Muscle layer of colon (tissue), 2 donors: ENCODE results near the gene ZNF467.

Experiments
- H3K27ac ChIP-seq: one replicate; pipeline ENCODE4 v1.7.0; 2013; ENCODE audit warnings: low read depth, mild to moderate bottlenecking, low read length, moderate library complexity
- H3K27me3 ChIP-seq, 2 donors: one replicate each; pipeline ENCODE4 v1.7.0; 2013; ENCODE audit warnings: low read length in 2 of 2, mild to moderate bottlenecking in 2 of 2; ENCODE audit not compliant: insufficient read depth in 2 of 2, control insufficient read depth in 1 of 2
- H3K36me3 ChIP-seq: one replicate; pipeline ENCODE4 v1.7.0; 2013; ENCODE audit warnings: mild to moderate bottlenecking, low read length; ENCODE audit not compliant: insufficient read depth
- H3K4me1 ChIP-seq: one replicate; pipeline ENCODE4 v1.7.0; 2013; ENCODE audit warnings: mild to moderate bottlenecking, low read length; ENCODE audit not compliant: insufficient read depth
- H3K4me3 ChIP-seq, 2 donors: one replicate each; pipeline ENCODE4 v1.7.0; 2013; ENCODE audit warnings: low read length in 2 of 2, low read depth in 1 of 2, mild to moderate bottlenecking in 1 of 2, moderate library complexity in 1 of 2
- H3K9ac ChIP-seq: one replicate; pipeline ENCODE4 v1.7.0; 2013; ENCODE audit warnings: low read length
- H3K9me3 ChIP-seq: one replicate; pipeline ENCODE4 v1.7.0; 2013; ENCODE audit warnings: mild to moderate bottlenecking, low read length
- donor health status: abdominal sarcoma.
- donor health status: Adenocarcinoma of cecum.

Gene ZNF467

GRCh38 chr7:149776289-149776688, 2.9 kb upstream of the ZNF467 start:
- H3K4me3 ChIP-seq = no peak overlapping the region
- no peak overlapping the region for H3K27ac ChIP-seq

DNA sequence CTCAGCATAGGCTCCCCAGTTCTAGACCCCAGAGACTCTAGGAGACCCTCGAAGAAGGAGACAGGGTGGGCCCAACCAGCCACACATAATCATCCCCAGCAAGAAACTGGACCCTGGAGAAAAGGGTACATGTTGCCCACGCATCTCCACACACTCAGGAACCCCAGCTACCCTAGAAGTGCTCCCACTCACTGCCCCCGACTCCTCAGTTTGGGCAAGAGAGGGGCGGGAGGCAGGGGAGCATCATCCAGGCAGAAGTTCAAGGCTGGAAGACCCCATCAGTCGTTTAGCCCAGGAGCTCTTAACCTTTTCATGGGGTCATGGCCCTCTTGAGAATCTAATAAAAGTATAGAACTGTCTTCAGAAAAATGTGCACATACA, 1.8 kb upstream of the ZNF467 start:
- no peaks in the 10 kb centered on the region for H3K36me3 ChIP-seq
- no peaks in the 10 kb centered on the region for H3K9me3 ChIP-seq
- H3K4me3 ChIP-seq = no peak overlapping the region
- no peak overlapping the region for H3K9ac ChIP-seq
- H3K27ac ChIP-seq = no peak overlapping the region
- H3K4me1 ChIP-seq = peaks cover 8% of the 10 kb centered on the region
- no peaks in the 10 kb centered on the region for H3K27me3 ChIP-seq

More at GRCh38 chr7:149776289-149776688, 2.9 kb upstream of the ZNF467 start:
- Histone ChIP-seq H3K27me3 (no peaks in the 10 kb centered on the region), H3K9ac (no peak overlapping the region), H3K36me3 (no peaks in the 10 kb centered on the region), H3K9me3 (no peaks in the 10 kb centered on the region), H3K4me1 (peaks cover under 1% of the 10 kb centered on the region)

DNA sequence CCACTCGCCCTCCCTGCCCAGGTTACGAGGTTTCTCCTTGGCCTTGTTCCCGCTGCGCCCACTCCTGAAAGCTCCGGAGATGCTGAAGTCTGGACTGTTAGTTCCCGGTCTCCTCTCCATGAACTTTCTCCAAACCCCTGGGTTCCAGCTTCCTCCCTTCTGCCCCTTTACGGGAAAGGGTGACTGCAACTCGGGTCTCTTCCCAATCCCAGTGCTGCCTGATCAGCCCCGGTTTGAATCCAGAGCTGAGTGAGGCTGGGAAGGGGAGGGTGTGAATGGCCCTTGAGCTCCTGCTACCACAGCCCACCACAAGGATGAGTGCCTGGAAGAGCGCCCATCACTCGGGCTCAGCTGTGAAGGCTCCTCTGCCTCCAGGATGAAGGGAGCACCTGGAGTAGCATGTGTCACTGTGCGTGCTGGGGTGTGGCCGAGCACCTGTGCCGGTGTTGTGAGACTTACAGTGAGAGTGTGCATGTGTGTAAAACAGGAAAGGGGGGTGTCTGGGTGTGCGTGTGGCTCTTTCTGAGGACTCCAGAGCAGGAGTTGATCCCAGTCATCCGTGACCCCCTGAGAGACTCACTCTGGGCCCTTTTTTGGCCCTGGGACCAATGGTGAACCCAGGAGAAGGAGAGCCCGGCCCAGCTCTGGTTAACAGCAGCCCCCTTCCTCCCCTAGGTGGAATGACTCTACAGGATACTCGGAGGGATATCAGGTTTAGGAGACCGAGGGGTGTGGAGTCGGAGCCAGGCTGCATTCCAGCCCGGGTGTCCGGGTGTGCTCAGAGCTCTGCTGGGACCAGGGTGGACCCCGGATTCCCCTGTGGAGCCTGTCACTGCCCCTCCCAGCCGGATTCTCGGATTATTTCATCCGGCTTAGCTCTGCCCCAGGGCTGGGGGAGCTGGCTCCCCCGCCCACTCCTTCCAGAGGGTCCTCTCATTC, 1.1 kb upstream of the ZNF467 start:
- Histone ChIP-seq H3K36me3 (no peaks in the 10 kb centered on the region), H3K9ac (no peak overlapping the region), H3K27ac (peak overlapping the region; percentile 25), H3K9me3 (no peaks in the 10 kb centered on the region), H3K4me3 (no peak overlapping the region), H3K4me1 (peaks cover 8% of the 10 kb centered on the region), H3K27me3 (no peaks in the 10 kb centered on the region)

DNA sequence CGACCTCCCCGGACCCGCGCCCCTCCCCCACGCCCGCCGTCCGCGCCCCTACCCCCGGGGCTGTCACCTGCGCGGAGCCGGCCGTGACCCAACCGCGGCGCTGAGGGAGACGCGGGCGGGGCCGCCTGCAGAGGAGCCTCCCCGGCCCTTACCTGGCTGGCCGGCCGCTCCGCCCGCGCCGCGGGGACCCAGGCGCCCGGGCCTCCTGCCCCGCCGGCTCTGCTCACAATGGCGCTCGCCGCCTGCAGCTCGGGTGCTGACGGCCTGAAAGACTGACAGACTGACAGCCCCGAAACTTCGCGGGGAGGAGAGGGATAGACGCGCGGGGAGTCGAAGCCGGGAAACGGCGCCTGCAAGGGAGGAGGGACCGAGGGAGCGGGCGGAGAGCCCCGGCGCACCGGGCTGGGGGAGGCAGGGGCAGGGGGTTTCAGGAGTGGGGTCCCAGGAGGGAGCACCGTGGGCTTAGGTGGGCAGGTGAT, 393 bp downstream of the ZNF467 start:
- no peaks in the 10 kb centered on the region for H3K27me3 ChIP-seq
- H3K27ac ChIP-seq = peak overlapping the region; percentile 49
- peaks cover 7% of the 10 kb centered on the region for H3K36me3 ChIP-seq
- H3K9ac ChIP-seq = no peak overlapping the region
- peaks cover 8% of the 10 kb centered on the region for H3K4me1 ChIP-seq
- peak overlapping the region; percentile 61 to 68 for H3K4me3 ChIP-seq
- H3K9me3 ChIP-seq = no peaks in the 10 kb centered on the region

DNA sequence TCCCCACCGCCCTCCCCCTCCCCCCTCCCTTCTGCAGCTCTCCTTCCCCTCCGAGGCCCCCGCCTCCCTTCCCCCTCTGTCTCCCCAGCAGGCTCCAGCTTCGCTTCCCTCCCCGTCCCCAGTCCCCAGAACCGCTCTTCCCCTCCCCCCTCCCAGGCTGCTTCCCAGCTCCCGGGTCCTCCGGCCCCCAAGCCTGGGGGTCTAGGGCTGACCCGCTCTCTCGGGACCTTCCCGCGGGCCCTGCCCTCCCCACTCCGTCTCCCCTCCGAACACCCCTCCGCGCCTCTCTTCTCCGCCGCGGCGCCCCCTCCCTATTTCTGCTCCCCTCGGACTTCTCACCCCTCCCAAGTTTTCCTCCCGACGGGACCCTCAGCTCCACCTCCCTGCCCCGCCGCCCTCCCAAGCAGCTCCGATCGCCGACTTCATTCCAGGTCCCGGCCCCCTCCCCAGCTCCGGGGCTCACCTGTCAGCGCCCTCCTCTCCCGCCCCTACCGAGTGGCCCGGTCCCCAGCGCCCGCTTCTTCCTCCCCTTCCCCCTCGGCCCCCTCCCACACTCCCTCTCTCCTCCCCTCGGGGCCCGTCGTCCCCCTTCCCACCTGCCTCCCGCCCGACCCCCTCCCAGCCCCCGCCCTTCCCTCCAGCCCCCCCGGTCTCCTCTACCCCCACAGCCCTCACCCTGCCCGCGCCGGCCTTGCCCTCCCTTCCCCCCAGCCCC, 990 bp downstream of the ZNF467 start:
- no peaks in the 10 kb centered on the region for H3K9me3 ChIP-seq
- peak overlapping the region; percentile 47 to 68 for H3K4me3 ChIP-seq
- peaks cover 8% of the 10 kb centered on the region for H3K4me1 ChIP-seq
- no peaks in the 10 kb centered on the region for H3K27me3 ChIP-seq
- H3K9ac ChIP-seq = no peak overlapping the region
- H3K27ac ChIP-seq = peak overlapping the region; percentile 80
- peaks cover 7% of the 10 kb centered on the region for H3K36me3 ChIP-seq

DNA sequence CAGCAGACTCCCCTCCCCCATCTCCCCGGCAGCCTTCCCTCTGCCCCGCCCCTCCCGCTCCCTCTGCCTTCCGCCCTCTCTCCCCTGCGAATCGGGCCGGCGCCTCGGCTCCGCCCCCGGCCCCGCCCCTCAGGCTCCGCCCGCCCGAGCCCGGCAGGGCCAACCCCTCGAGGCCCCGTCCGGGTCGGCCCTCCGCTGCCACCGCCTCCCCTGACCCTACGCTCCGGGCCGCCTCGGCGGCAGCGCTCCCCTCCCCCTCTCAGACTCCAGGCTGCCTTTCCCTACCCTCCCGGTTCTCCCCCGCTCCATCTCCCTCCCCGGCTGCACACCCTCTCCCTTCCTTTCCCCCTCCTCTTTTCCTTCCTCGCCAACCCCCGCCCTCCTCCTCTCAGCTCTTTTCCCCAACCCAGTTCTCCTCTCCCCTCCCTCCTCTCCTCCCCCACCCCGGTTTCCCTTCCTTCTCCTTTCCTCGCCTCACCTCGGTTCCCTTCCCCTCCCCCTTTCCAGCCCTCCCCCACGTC, 1.6 kb downstream of the ZNF467 start:
- H3K36me3 ChIP-seq = peaks cover 7% of the 10 kb centered on the region
- H3K4me3 ChIP-seq = peak overlapping the region; percentile 31 to 49
- no peak overlapping the region for H3K9ac ChIP-seq
- peaks cover 8% of the 10 kb centered on the region for H3K4me1 ChIP-seq
- H3K27me3 ChIP-seq = no peaks in the 10 kb centered on the region
- peak overlapping the region; percentile 32 for H3K27ac ChIP-seq
- no peaks in the 10 kb centered on the region for H3K9me3 ChIP-seq

DNA sequence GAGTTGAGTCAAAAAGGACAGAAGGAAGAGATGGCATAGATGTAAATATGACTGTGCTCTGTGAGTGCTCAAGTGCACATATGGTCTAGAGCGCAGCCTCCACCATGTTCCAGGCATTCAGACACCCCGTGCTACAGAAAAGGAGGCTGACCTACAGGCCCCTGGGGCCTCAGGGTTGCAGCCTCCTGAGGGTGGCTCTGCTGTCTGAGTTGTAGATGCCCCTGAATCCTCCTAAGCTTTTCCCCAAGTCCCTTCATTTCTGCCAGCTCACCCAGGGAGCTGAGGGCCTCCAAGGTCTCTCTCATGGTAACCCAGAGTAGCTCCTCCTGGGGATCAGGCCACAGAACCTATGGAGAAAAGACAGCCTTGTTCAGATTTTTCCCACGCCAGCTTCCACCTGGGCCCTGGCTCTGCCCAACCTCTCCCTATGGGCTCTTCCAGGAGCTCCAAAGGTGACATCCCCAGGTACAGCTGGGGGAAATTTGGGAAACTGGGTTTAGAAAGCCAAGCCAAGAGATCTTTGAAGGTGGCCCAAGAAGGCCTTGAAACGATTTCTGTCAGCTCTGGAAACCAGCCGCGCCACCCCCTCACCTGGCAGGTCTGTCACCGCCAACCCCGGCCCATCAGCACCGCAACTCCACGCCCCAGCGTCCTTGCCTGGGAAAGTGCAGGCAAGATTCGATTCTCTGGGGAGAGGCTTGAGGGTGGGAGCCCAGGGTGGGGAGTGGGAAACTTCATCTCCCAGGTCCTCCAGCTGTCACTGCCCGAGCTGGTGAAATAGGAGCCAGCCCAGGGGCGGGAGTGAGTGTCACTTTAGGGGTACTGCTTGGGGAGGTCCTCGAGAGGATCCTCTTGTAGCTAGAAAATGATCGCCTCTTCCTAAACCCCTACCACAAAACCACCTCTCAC, 2.4 kb downstream of the ZNF467 start:
- Histone ChIP-seq H3K36me3 (peaks cover 7% of the 10 kb centered on the region), H3K9me3 (no peaks in the 10 kb centered on the region), H3K27ac (no peak overlapping the region), H3K27me3 (no peaks in the 10 kb centered on the region), H3K9ac (no peak overlapping the region), H3K4me3 (peak overlapping the region in 1 of 2 donors; percentile 32), H3K4me1 (peaks cover 8% of the 10 kb centered on the region)

DNA sequence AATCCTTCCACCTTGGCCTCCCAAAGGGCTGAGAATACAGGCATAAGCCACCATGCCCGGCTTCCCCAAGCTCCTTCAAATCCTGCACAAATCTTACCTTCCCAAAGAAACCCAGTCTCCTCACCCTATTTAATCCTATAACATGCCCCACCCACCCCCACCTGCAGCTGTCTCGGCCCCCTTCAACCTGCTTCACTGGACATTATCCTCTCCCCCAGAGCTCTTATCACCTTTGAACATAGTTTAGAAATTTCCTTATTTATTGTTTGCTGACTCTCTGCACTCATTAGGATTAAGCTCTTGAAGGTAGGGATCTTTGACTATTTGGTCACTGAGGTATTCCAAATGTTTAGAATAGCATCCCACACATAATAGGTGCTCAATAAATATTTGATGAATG, 3.5 kb downstream of the ZNF467 start:
- Histone ChIP-seq H3K4me1 (peaks cover 8% of the 10 kb centered on the region), H3K9me3 (no peaks in the 10 kb centered on the region), H3K36me3 (peaks cover 7% of the 10 kb centered on the region), H3K9ac (no peak overlapping the region), H3K27me3 (no peaks in the 10 kb centered on the region), H3K27ac (no peak overlapping the region), H3K4me3 (no peak overlapping the region)

GRCh38 chr7:149768931-149769330, 4.5 kb downstream of the ZNF467 start:
- no peak overlapping the region for H3K9ac ChIP-seq
- H3K27me3 ChIP-seq = no peaks in the 10 kb centered on the region
- no peaks in the 10 kb centered on the region for H3K9me3 ChIP-seq
- H3K27ac ChIP-seq = no peak overlapping the region
- H3K4me3 ChIP-seq = no peak overlapping the region
- peaks cover 7% of the 10 kb centered on the region for H3K36me3 ChIP-seq
- H3K4me1 ChIP-seq = peaks cover 8% of the 10 kb centered on the region

DNA sequence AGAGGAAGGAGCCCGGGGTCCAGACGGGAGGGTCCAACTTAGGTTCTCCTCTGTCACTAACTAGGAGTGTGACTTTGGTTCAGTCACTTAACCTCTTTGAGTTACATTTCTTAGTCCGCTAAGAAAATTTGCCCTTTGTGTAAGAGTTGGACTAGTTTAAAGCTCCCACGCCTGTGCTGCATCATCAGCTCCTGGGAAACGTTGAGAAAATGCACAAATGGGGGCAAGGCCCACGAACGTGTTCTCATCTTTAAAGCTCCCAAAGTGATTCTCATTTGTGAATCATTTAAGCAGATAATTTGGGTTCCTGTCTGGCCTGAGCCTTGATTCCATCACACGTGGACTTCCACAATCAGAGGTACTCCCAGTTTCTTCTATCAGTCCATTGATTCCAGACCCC, 6.3 kb downstream of the ZNF467 start:
- H3K27me3 ChIP-seq = no peaks in the 10 kb centered on the region

More for the DNA sequence above, 6.3 kb downstream of the ZNF467 start:
- Histone ChIP-seq H3K9me3 (no peaks in the 10 kb centered on the region), H3K4me3 (no peak overlapping the region), H3K27ac (no peak overlapping the region), H3K4me1 (peaks cover 8% of the 10 kb centered on the region), H3K36me3 (peaks cover 7% of the 10 kb centered on the region), H3K9ac (no peak overlapping the region)
